GM06990 (cell line): Measurements from ENCODE around the gene ADGRD1.

Experiments used
- DNase-seq: peaks from one replicate; pipeline ENCODE4 v3.0.0-alpha.2; 2011; ENCODE audit not compliant: insufficient read length; ENCODE audit errors: extremely low read depth
- H3K27me3 ChIP-seq: replicated peaks from 2 replicates; pipeline ENCODE4 v1.6.0; 2011; ENCODE audit warnings: low read length; ENCODE audit not compliant: control insufficient read depth, insufficient read depth
- H3K36me3 ChIP-seq: 2 replicates; pipeline ENCODE4 v1.5.1; 2011; ENCODE audit warnings: low read length; ENCODE audit not compliant: control insufficient read depth, insufficient read depth
- H3K4me3 ChIP-seq: replicated peaks from 2 replicates; pipeline ENCODE4 v1.5.1; 2011; ENCODE audit warnings: low read depth, mild to moderate bottlenecking, control low read depth, low read length
- TF ChIP-seq, protein P1 (sequence below): IDR thresholded peaks from 2 replicates; pipeline ENCODE4 v1.5.1; 2011; ENCODE audit warnings: low read length, control low read depth, mild to moderate bottlenecking, inconsistent platforms; ENCODE audit not compliant: insufficient read depth, poor library complexity, severe bottlenecking

ADGRD1 gene

DNA sequence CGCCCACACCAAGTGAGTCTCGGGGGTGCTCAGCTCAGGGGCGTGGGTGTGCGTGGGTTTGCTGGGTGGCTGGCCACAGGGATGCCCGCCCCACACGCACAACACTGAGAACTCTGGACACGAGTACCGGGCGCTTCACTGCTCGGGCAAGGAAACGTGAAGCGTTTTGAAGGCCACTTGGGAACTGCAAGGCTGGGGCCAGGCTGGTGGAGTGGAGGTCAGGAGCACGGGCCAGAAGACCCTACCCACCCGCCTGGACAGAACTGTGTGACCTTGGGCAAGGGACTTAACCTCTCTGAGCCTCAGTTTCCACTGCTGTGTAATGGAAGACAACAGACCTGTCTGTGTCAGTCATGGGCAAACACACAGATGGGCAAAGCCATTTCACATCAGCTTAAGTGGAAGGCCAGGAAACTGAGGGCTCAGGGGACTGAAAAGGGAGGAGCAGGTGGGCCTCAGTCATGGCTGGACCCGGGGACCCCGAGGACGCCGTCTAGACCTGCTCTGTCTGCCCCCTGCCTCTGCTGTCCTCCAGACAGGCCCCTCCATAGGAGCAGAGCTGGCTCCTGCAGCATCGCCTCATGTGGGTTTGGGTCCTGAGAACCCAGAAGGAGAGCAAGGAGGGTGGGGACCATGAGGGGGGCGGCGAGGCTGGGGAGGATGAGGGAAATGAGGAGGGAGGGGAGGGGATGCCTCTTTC, 52.5 kb downstream of the ADGRD1 start:
- DNase-seq = no peak
- Histone ChIP-seq H3K27me3 (no peaks in the 10 kb centered on the region), H3K36me3 (no peaks in the 10 kb centered on the region), H3K4me3 (no peak overlapping the region)
- TF ChIP-seq, protein P1, sequence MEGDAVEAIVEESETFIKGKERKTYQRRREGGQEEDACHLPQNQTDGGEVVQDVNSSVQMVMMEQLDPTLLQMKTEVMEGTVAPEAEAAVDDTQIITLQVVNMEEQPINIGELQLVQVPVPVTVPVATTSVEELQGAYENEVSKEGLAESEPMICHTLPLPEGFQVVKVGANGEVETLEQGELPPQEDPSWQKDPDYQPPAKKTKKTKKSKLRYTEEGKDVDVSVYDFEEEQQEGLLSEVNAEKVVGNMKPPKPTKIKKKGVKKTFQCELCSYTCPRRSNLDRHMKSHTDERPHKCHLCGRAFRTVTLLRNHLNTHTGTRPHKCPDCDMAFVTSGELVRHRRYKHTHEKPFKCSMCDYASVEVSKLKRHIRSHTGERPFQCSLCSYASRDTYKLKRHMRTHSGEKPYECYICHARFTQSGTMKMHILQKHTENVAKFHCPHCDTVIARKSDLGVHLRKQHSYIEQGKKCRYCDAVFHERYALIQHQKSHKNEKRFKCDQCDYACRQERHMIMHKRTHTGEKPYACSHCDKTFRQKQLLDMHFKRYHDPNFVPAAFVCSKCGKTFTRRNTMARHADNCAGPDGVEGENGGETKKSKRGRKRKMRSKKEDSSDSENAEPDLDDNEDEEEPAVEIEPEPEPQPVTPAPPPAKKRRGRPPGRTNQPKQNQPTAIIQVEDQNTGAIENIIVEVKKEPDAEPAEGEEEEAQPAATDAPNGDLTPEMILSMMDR = no peak

DNA sequence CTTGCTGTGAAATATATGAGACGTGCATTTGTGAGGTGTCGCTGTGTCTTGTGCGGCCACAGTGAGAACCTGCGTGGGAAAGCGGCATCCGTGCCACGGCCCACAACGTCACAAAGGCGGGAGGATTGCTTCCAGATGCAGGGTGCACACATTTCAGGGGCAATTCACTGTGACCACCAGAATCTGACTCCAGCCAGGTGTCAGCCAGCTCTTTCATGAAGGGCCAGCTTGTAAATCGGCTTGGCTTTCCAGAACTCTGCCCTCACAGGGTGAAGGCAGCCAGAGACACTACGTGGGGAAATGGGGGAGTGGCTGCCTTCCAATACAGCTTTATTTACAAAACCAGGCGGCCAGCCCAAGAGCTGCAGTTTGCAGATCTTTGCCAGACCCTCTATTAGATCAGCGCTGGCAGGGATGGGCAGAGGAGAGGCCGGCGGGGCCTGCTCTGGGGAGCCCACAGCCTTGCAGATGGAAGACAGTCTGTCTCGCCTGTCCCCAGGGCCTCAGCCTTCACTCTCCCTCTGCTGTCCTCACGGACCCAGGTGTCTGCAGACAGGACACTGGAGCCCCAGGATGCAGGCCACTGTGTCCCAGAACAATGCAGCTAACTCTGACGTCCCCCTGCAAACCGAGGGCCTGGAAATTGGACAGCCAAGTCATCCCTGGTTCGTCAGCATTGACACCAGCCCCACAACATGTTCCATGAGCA, 53.5 kb downstream of the ADGRD1 start:
- TF ChIP-seq, protein P1 = no peak
- DNase-seq = no peak
- Histone ChIP-seq H3K4me3 (no peak overlapping the region), H3K36me3 (no peaks in the 10 kb centered on the region), H3K27me3 (no peaks in the 10 kb centered on the region)

DNA sequence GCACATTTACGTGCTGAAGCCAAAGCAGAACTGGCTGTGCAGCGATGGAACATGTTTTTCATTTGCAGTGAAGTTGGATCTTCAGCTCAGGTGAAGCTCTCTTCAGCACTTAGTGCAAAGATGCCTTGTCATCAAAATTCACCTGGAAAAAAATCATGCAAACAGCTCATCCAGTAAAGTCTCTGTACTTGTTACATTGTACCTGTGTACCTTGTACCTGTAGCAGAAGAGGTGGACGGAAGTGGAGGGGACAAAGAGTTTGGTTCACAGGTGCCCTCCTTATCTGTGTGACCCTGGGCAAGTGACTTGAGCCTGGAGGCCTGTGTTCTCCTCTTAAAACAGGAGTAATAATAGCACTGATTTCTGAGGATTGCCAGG, 54.0 kb downstream of the ADGRD1 start:
- Histone ChIP-seq H3K27me3 (no peaks in the 10 kb centered on the region), H3K4me3 (no peak overlapping the region), H3K36me3 (no peaks in the 10 kb centered on the region)
- TF ChIP-seq, protein P1 = no peak
- no peak for DNase-seq

DNA sequence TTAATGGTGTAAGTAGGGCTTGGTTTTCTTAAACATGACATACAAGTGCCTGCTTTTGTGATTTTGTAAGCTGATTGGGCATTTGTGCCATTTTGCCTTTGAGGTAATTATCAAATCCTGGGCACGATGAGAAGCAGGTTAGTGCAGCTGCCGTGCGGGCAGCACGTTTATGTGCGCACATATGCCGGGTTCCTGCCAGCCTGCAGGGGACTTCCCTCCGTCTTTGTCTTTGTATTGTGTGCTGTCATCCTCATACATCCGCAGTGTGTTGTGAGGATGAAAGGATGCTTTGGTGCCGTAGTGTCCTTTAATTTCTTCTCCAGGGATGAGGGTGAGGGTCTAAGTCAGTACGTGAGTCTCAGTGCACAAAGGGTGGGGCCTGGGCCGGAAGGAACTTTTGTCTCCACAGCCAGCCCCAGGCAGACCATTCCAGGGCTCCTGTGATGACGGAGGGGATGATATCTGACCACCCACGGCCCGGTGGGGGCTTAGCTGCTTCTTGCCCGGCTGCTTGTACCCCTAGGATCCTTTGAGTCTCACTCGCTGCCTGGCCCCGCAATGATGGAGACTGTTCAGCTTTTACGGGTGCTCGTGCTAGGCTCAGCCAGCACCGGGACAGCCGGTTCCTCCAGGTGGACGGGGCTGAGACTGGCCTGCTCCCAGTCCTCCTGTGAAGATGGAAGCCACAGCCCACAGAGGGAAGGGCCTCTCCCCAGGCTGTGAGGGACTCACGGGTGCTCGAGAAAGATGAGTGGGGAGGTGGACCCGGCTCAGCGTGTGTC, 54.6 kb downstream of the ADGRD1 start:
- Histone ChIP-seq H3K4me3 (no peak overlapping the region), H3K27me3 (no peaks in the 10 kb centered on the region), H3K36me3 (no peaks in the 10 kb centered on the region)
- TF ChIP-seq, protein P1 = no peak
- DNase-seq = no peak

DNA sequence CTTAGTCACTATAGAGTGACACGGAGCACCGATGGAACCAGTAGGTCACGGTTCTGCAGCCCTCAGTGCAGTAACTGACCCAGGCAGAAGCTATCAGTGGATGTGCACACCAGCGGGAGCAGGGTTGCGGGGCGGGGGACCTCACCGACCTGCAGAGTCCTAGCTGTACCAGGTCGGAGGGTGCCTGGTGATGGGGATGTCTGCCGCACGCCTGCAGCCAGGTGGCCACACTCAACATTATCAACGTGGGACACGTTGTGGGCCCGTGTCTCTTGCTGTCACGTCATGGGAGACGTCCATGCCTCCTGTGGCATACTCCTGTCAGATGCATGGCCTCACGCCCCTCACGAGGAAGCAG, 55.2 kb downstream of the ADGRD1 start:
- H3K4me3 ChIP-seq = no peak overlapping the region
- H3K27me3 ChIP-seq = no peaks in the 10 kb centered on the region
- TF ChIP-seq, protein P1 = no peak
- no peak for DNase-seq
- no peaks in the 10 kb centered on the region for H3K36me3 ChIP-seq
